ENCODE measurements around the gene TMEM95.
"Not testable (repeated sequence)": the region's sequence is repeated elsewhere in the genome, so short reads cannot be mapped to it uniquely, and the experiment has no call there.

The TMEM95 gene

GRCh38 chr17:7329997-7330637 is 24.8 kb upstream of the TMEM95 start:
- peak overlapping the region; percentile 96 for H3K27ac ChIP-seq (ENCODE audit: low read length)

GRCh38 chr17:7330638-7331015 is 24.3 kb upstream of the TMEM95 start:
- DNase-seq, result no peak
- H3K9me3 ChIP-seq (ENCODE audit: insufficient read depth, low read length, severe bottlenecking), result no peaks in the 10 kb centered on the region
- peak overlapping the region; percentile 96 for H3K27ac ChIP-seq (ENCODE audit: low read length)
- peak overlapping the region; percentile 68 for H3K9ac ChIP-seq (ENCODE audit: low read depth, low read length)
- peak overlapping the region; percentile 30 to 73; a peak in 3 of 4 replicates for H3K4me3 ChIP-seq (ENCODE audit: low read depth in 1 of 2, low read length in 2 of 2)
- H3K4me1 ChIP-seq (ENCODE audit: insufficient read depth, low read length), result peaks cover 46% of the 10 kb centered on the region
- H3K36me3 ChIP-seq (ENCODE audit: insufficient read depth, low read length), result peaks cover 20% of the 10 kb centered on the region
- no peak for ATAC-seq (ENCODE audit: insufficient read depth, low read depth)
- H3K4me2 ChIP-seq (ENCODE audit: insufficient read depth, low read length), result peak overlapping the region; percentile 80
- TF ChIP-seq EZH2 (IDR thresholded peaks at IDR 0.05; ENCODE audit: borderline replicate concordance, low read depth, low read length, severe bottlenecking) (no peak), CTCF (IDR thresholded peaks at IDR 0.05; ENCODE audit: borderline replicate concordance, extremely low read depth, low read length, poor library complexity, severe bottlenecking) (no peak)
- H3K79me2 ChIP-seq (ENCODE audit: insufficient read depth, low read length), result peaks cover 41% of the 10 kb centered on the region
- H4K20me1 ChIP-seq (ENCODE audit: insufficient read depth, low read length), result no peaks in the 10 kb centered on the region
- H3K27me3 ChIP-seq (ENCODE audit: insufficient read depth, low read length, poor library complexity), result no peaks in the 10 kb centered on the region
- peak overlapping the region; percentile 80 for H2AFZ ChIP-seq (ENCODE audit: low read depth, low read length)

More at GRCh38 chr17:7329997-7330637, 24.8 kb upstream of the TMEM95 start:
- peaks cover 25% of the 10 kb centered on the region for H3K36me3 ChIP-seq (ENCODE audit: insufficient read depth, low read length)
- TF ChIP-seq EZH2 (IDR thresholded peaks at IDR 0.05; ENCODE audit: borderline replicate concordance, low read depth, low read length, severe bottlenecking), result no peak
- no peak for TF ChIP-seq CTCF (IDR thresholded peaks at IDR 0.05; ENCODE audit: borderline replicate concordance, extremely low read depth, low read length, poor library complexity, severe bottlenecking)
- ATAC-seq (ENCODE audit: insufficient read depth, low read depth) (peak; percentile 79), DNase-seq (peak; percentile 86)
- no peaks in the 10 kb centered on the region for H3K27me3 ChIP-seq (ENCODE audit: insufficient read depth, low read length, poor library complexity)
- H3K4me2 ChIP-seq (ENCODE audit: insufficient read depth, low read length), result peak overlapping the region; percentile 80
- H3K79me2 ChIP-seq (ENCODE audit: insufficient read depth, low read length), result peaks cover 36% of the 10 kb centered on the region
- H2AFZ ChIP-seq (ENCODE audit: low read depth, low read length), result peak overlapping the region; percentile 80
- H3K4me1 ChIP-seq (ENCODE audit: insufficient read depth, low read length), result peaks cover 41% of the 10 kb centered on the region
- H3K4me3 ChIP-seq (ENCODE audit: low read depth in 1 of 2, low read length in 2 of 2), result peak overlapping the region; percentile 30 to 73
- H3K9ac ChIP-seq (ENCODE audit: low read depth, low read length), result peak overlapping the region; percentile 68
- no peaks in the 10 kb centered on the region for H4K20me1 ChIP-seq (ENCODE audit: insufficient read depth, low read length)
- no peaks in the 10 kb centered on the region for H3K9me3 ChIP-seq (ENCODE audit: insufficient read depth, low read length, severe bottlenecking)

GRCh38 chr17:7332111-7332510 is 22.8 kb upstream of the TMEM95 start:
- Histone ChIP-seq H3K36me3 (ENCODE audit: insufficient read depth, low read length) (peaks cover 7% of the 10 kb centered on the region), H3K4me2 (ENCODE audit: insufficient read depth, low read length) (no peak overlapping the region), H3K79me2 (ENCODE audit: insufficient read depth, low read length) (peaks cover 47% of the 10 kb centered on the region), H3K4me3 (ENCODE audit: low read depth in 1 of 2, low read length in 2 of 2) (no peak overlapping the region), H2AFZ (ENCODE audit: low read depth, low read length) (no peak overlapping the region), H3K27me3 (ENCODE audit: insufficient read depth, low read length, poor library complexity) (no peaks in the 10 kb centered on the region), H3K9ac (ENCODE audit: low read depth, low read length) (no peak overlapping the region), H3K27ac (ENCODE audit: low read length) (no peak overlapping the region), H4K20me1 (ENCODE audit: insufficient read depth, low read length) (no peaks in the 10 kb centered on the region), H3K9me3 (ENCODE audit: insufficient read depth, low read length, severe bottlenecking) (no peaks in the 10 kb centered on the region), H3K4me1 (ENCODE audit: insufficient read depth, low read length) (peaks cover 58% of the 10 kb centered on the region)
- ATAC-seq (ENCODE audit: insufficient read depth, low read depth), result no peak
- TF ChIP-seq EZH2 (IDR thresholded peaks at IDR 0.05; ENCODE audit: borderline replicate concordance, low read depth, low read length, severe bottlenecking), result no peak
- no peak for TF ChIP-seq CTCF (IDR thresholded peaks at IDR 0.05; ENCODE audit: borderline replicate concordance, extremely low read depth, low read length, poor library complexity, severe bottlenecking)
- DNase-seq, result no peak

- H4K20me1 ChIP-seq (ENCODE audit: insufficient read depth, low read length); H2AFZ ChIP-seq (ENCODE audit: low read depth, low read length); H3K27ac ChIP-seq (ENCODE audit: low read length); DNase-seq; H3K36me3 ChIP-seq (ENCODE audit: insufficient read depth, low read length); H3K9ac ChIP-seq (ENCODE audit: low read depth, low read length); H3K9me3 ChIP-seq (ENCODE audit: insufficient read depth, low read length, severe bottlenecking); H3K27me3 ChIP-seq (ENCODE audit: insufficient read depth, low read length, poor library complexity); H3K4me3 ChIP-seq (ENCODE audit: low read depth in 1 of 2, low read length in 2 of 2); ATAC-seq (ENCODE audit: insufficient read depth, low read depth); H3K4me2 ChIP-seq (ENCODE audit: insufficient read depth, low read length): not testable (repeated sequence)
- Histone ChIP-seq H3K79me2 (ENCODE audit: insufficient read depth, low read length) (peaks cover 47% of the 10 kb centered on the region), H3K4me1 (ENCODE audit: insufficient read depth, low read length) (peaks cover 58% of the 10 kb centered on the region)
These were observed 22.3 kb upstream of the TMEM95 start for GRCh38 chr17:7332600-7333069.

All from DND-41 (cell line).